DND-41 (cell line): ENCODE data around the gene RASSF6.
"Not testable (repeated sequence)": the region's sequence is repeated elsewhere in the genome, so short reads cannot be mapped to it uniquely, and the experiment has no call there.

Experiments
- ATAC-seq: fragments of 200-7000 bp; cut with Tn5 transposase; 3 replicates; pipeline ENCODE4 v1.9.1; 2021; ENCODE audit warnings: low read depth; ENCODE audit not compliant: insufficient read depth
- DNase-seq: peaks from one replicate; pipeline ENCODE4 v3.0.0-alpha.2; 2020
- H2AFZ ChIP-seq: 2 replicates; pipeline ENCODE4 v1.6.0; 2012; ENCODE audit warnings: low read depth, low read length
- H3K27ac ChIP-seq: 2 replicates; pipeline ENCODE4 v1.5.1; 2012; ENCODE audit warnings: low read length, inconsistent platforms
- H3K27me3 ChIP-seq: fragments of 200-600 bp; sonication (generic); 2 replicates; pipeline ENCODE4 v1.6.0; 2012; ENCODE audit warnings: low read length, mild to moderate bottlenecking, inconsistent platforms; ENCODE audit not compliant: insufficient read depth, poor library complexity
- H3K36me3 ChIP-seq: 2 replicates; pipeline ENCODE4 v1.5.1; 2012; ENCODE audit warnings: low read length, inconsistent platforms; ENCODE audit not compliant: insufficient read depth
- H3K4me1 ChIP-seq: 2 replicates; pipeline ENCODE4 v1.5.1; 2012; ENCODE audit warnings: mild to moderate bottlenecking, low read length; ENCODE audit not compliant: insufficient read depth
- H3K4me2 ChIP-seq: 2 replicates; pipeline ENCODE4 v1.6.0; 2012; ENCODE audit warnings: mild to moderate bottlenecking, moderate library complexity, low read length, inconsistent platforms; ENCODE audit not compliant: insufficient read depth
- H3K4me3 ChIP-seq, 2 experiments: fragments of 200-600 bp in 1 of 2; shearing (Covaris generic) in 1 of 2; 2 replicates each; pipeline ENCODE4 v1.5.1; 2012 to 2016; ENCODE audit warnings: inconsistent platforms in 2 of 2, low read length in 2 of 2, mild to moderate bottlenecking in 2 of 2, low read depth in 1 of 2, moderate library complexity in 1 of 2
- H3K79me2 ChIP-seq: 2 replicates; pipeline ENCODE4 v1.6.0; 2012; ENCODE audit warnings: low read length, inconsistent platforms; ENCODE audit not compliant: insufficient read depth
- H3K9ac ChIP-seq: 2 replicates; pipeline ENCODE4 v1.6.0; 2012; ENCODE audit warnings: low read depth, mild to moderate bottlenecking, inconsistent platforms, low read length, moderate library complexity
- H3K9me3 ChIP-seq: 2 replicates; pipeline ENCODE4 v1.5.1; 2012; ENCODE audit warnings: low read length, moderate library complexity, mild to moderate bottlenecking, inconsistent platforms; ENCODE audit not compliant: insufficient read depth, severe bottlenecking
- H4K20me1 ChIP-seq: 2 replicates; pipeline ENCODE4 v1.6.0; 2012; ENCODE audit warnings: low read length; ENCODE audit not compliant: insufficient read depth
- EZH2 ChIP-seq: IDR thresholded peaks from 3 replicates; pipeline ENCODE4 v1.6.1; 2012; ENCODE audit warnings: borderline replicate concordance, low read depth, mild to moderate bottlenecking, moderate library complexity, low read length, inconsistent platforms; ENCODE audit not compliant: severe bottlenecking
- TF ChIP-seq, protein P1 (sequence below): IDR thresholded peaks from 2 replicates; pipeline ENCODE4 v1.5.1; 2012; ENCODE audit warnings: borderline replicate concordance, low read length, moderate library complexity, mild to moderate bottlenecking; ENCODE audit not compliant: poor library complexity, severe bottlenecking; ENCODE audit errors: extremely low read depth

RASSF6 gene

DNA sequence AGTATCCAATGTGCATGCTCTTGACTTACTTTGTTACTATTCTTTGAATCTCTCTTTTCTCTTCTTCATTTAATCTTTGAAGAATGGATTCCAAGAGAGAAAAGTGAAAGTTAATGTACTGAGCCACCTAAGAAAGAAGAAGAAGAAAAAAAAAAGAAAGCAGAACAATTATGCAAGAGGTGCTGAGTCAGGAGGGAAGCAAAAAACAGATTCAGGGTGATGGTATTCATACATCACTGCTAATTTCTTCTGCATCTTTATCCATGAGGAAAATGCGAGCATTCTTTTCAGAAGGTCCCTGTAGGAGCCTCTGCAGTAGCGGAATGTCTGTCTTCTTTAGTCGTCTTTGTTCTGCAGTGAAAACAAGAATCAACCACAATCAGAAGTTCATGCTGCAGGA is 43.9 kb downstream of the RASSF6 start:
- Histone ChIP-seq H3K9me3 (peaks cover 4% of the 10 kb centered on the region), H3K36me3 (no peaks in the 10 kb centered on the region), H2AFZ (peak overlapping the region; percentile 63), H3K9ac (no peak overlapping the region), H3K4me2 (no peak overlapping the region), H3K4me3 (no peak overlapping the region), H4K20me1 (no peaks in the 10 kb centered on the region), H3K27me3 (no peaks in the 10 kb centered on the region), H3K4me1 (peaks cover 34% of the 10 kb centered on the region), H3K79me2 (no peaks in the 10 kb centered on the region), H3K27ac (no peak overlapping the region)
- DNase-seq = no peak
- TF ChIP-seq, protein P1, sequence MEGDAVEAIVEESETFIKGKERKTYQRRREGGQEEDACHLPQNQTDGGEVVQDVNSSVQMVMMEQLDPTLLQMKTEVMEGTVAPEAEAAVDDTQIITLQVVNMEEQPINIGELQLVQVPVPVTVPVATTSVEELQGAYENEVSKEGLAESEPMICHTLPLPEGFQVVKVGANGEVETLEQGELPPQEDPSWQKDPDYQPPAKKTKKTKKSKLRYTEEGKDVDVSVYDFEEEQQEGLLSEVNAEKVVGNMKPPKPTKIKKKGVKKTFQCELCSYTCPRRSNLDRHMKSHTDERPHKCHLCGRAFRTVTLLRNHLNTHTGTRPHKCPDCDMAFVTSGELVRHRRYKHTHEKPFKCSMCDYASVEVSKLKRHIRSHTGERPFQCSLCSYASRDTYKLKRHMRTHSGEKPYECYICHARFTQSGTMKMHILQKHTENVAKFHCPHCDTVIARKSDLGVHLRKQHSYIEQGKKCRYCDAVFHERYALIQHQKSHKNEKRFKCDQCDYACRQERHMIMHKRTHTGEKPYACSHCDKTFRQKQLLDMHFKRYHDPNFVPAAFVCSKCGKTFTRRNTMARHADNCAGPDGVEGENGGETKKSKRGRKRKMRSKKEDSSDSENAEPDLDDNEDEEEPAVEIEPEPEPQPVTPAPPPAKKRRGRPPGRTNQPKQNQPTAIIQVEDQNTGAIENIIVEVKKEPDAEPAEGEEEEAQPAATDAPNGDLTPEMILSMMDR = no peak
- TF ChIP-seq EZH2 = no peak
- ATAC-seq = no peak

DNA sequence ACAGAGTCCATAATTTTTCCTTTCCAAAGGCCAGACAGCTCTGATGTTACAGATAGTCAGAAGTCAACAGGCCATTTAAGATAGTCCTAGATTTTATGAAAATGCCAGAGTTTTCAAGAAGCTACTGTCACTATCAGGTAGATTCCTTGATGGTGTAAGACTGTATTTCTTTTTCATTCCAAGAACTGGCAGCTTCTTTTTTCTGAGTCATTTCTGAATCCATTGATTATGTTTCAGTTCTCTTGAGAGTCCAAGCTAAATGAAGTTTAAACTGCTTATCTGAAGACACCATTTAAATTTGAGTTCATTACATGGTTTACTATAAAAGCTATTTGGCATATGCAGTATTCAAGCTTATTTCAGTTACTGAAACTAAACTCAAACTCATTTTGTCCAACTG is 44.6 kb downstream of the RASSF6 start:
- Histone ChIP-seq H3K79me2 (no peaks in the 10 kb centered on the region), H3K4me1 (peaks cover 34% of the 10 kb centered on the region), H3K27ac (no peak overlapping the region), H3K4me2 (no peak overlapping the region), H3K9me3 (peaks cover 4% of the 10 kb centered on the region), H3K36me3 (no peaks in the 10 kb centered on the region), H2AFZ (no peak overlapping the region), H4K20me1 (no peaks in the 10 kb centered on the region), H3K27me3 (no peaks in the 10 kb centered on the region), H3K4me3 (no peak overlapping the region), H3K9ac (no peak overlapping the region)
- ATAC-seq = no peak
- TF ChIP-seq, protein P1 = no peak
- no peak for TF ChIP-seq EZH2
- DNase-seq = no peak

DNA sequence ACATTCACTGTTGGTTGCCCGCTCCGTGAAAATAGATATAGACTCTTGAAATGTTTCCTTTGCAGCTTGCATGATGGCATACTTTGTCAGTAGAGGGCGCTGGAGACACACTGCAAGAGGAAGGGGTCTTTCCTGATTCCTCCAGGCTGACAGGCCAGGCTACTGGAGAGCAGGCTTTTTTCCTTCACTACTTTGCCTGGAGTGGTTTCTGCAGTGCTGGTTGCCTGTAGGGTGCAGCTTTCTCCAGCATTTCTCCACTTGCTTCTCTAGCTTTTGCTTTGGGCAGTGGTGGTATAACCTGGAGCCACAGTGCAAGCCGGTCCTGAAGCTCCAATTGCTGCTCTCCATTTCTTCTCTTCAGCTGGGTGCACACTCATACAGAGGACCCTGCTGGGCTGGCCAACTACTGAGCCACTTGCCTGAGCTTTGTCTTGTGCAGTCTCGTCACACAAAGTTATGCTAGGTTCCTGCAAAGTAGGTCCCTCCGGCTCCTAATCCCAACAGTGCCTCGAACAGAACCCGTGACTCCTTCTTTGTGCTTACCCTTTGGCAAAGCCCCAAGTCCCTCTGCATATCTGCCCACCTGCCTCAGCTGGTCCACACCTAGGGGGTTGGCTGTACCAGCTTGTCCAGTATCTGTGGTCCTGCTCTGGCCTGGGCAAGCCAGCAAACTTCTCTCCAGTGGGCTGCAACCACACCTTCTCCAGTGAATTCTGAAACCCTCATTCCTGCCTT is 46.3 kb downstream of the RASSF6 start:
- peak overlapping the region; percentile 75 for H3K27ac ChIP-seq

DNA sequence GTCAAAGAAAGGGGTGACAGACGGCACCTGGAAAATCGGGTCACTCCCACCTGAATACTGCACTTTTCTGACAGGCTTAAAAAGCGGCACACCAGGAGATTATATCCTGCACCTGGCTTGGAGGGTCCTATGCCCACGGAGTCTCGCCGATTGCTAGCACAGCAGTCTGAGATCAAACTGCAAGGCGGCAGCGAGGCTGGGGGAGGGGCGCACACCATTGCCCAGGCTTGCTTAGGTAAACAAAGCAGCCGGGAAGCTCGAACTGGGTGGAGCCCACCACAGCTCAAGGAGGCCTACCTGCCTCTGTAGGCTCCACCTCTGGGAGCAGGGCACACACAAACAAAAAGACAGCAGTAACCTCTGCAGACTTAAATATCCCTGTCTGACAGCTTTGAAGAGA is 69.4 kb downstream of the RASSF6 start:
- not testable (repeated sequence) for H3K9ac ChIP-seq, H3K27me3 ChIP-seq, ATAC-seq, H3K4me1 ChIP-seq, H3K79me2 ChIP-seq, H3K9me3 ChIP-seq, H2AFZ ChIP-seq, DNase-seq, H3K4me3 ChIP-seq, H3K4me2 ChIP-seq, H3K27ac ChIP-seq, H3K36me3 ChIP-seq, H4K20me1 ChIP-seq

More for the DNA sequence above, 46.3 kb downstream of the RASSF6 start:
- Histone ChIP-seq H3K4me3 (no peak overlapping the region), H4K20me1 (no peaks in the 10 kb centered on the region), H3K27me3 (no peaks in the 10 kb centered on the region), H3K4me1 (peaks cover 34% of the 10 kb centered on the region), H3K4me2 (peak overlapping the region; percentile 28; the same call in 1 of the 2 replicates), H2AFZ (peak overlapping the region; percentile 78), H3K9me3 (peaks cover 4% of the 10 kb centered on the region), H3K9ac (peak overlapping the region; percentile 23), H3K79me2 (no peaks in the 10 kb centered on the region), H3K36me3 (no peaks in the 10 kb centered on the region)
- ATAC-seq = peak; percentile 95
- DNase-seq = peak; percentile 81
- TF ChIP-seq, protein P1 = peak; percentile 97
- TF ChIP-seq EZH2 = no peak
